ENCODE data around the gene CTNNBL1.

CTNNBL1 gene

DNA sequence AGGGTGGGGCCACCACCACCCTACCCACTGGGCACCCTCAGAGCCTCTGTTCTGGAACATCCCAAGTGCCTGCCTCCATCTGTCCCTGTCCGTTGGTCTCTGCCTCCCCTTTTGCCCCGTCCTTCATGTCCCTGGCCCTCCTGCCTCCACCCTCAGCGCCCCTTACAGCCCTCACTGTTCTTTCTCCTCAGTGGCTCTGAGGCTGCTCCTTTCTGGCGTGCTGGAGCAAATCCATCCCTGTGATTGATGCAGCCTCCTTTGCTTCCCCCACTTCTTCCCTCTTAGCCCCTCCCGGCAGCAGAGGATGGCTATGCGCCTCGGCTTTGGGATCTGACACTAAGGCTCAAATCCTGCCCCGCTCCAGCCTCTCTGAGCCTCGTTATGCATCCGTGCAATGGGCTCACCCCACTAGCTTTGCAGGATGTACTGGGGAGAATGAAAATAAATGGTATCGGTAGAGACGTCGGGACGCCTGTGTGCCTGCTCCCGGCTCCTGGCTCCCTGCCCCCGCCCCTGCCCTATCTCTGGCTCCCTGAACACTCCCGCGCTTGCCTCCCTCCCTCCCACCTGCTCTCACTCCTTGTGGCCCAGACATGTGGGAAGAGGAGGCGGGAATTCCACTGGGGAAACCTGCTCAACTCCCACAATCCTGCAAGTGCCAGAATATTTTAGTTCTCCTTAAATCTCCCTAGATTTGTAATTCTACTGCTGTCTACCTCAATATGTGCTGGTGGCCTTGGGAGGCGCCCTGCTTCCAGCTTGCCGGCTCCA, 222.2 kb downstream of the CTNNBL1 start:
- DNase-seq (ENCODE audit: low spot score): no peak

DNA sequence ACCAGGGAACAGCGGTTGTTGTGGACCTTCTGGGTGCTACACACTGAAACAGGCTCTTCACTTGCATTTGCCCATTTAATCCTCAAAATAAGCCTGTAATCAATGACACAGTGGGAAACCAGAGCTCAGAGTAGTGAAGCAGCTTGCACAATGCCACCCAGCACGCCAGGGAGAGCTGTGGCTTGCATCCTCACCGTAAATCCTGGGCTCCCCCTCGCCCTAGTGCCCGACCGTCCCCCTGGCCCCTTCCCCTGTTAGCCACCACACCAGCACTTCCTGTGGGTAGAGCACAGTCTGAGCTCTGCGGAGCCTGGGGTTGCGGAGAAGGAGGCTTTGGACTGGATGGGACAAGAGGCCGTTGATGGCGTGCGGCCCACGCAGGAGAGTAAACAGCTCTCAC, 223.6 kb downstream of the CTNNBL1 start:
- no peak for DNase-seq (ENCODE audit: low spot score)

DNA sequence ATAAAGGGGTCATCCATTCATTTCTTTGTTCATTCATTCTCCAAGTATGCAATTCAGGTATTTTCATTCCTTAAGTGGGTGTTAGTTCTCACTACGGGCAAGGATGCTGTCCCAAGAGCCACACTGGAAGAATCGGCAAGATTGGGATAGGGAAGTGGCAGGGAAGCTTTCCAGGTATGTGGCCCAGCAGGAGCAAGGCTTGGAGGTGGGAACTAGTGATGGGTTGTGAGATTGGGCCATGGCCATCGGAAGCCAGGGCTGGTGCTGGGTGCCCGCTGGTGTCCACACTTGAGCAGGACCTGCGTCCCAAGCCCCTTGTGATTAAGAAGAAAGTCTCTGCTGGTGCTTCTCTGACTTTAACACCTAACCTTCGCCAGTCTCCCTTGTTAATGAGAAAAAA, 224.2 kb downstream of the CTNNBL1 start:
- no peak for DNase-seq (ENCODE audit: low spot score)

DNA sequence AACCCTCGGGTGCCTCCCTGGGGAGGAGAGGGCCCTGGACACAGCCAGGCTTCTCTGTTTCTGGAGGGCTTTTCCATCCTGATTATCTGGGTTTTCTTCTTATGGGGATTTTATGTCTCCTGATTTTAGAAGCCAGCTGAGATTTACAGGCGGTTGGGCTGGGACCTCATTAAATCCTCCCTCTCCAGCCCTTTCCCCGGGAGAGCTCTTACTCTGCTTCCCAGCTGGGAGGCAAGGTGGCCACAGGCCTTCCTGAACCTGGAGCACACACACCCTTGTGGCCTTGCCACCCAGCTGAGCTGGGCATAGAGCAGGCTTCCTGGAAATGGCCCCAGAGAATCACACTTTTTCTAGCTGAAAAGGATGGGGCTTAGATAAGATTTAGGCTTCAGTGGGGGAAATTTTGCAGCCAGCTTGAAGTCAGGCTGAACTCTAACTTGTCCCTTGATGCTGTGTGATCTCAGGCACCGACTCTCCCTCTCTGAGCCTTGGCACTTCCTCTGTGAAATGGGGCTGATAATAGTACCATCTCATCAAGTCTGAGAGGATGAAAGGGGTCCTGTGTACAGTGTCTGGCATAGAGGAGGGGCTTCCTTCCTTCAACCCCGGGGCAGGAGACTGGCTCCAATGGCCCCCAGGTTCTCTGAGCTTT, 225.7 kb downstream of the CTNNBL1 start:
- no peak for DNase-seq (ENCODE audit: low spot score)

DNA sequence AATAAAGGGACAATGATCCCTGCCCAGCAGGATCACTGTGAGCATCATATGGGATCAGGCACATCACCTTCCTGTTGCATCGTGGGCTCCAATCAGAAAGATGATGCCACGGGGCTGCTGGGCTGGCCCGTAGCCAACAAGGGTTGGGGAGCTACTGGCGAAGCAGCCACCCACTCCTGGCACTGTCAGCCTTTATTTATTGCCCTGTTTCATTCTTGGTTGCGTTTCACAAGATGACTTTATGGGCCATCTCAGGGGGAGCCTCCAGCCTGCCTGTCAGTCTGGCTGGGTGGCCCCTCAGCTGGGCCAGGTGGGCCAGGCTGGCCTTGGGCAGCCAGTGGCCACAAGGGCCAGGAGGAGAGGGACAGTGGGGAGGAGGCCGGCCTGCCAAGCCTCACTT, 226.4 kb downstream of the CTNNBL1 start:
- DNase-seq (ENCODE audit: low spot score): no peak

DNA sequence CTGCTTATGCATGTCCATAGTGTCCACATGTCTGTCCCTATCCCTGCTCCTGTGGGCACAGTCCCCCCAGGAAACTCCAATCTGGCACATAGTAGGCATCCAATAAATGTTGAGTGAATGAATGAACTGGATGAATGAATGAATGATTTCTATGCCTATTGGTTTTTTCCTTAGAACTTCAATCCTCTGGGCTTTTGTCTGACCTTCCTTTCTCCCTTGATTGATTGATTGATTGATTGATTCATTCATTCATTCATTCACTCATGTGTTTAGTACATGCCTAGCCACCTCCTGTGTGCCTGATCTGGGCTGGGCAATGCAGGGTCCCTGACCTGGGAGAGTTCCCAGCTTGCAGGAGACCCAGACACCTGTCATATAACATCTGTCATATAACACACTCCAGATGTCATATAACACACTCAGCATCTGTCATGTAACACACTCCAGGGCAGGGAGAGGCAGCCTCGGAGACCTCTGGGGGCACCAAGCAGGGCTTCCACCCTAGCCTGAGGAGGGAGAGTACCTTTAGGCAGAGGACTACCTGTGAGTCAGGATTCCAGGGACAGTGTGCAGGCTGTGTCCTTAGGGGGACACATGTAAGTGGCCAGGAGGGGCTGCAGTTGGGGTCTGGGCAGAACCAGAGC, 227.0 kb downstream of the CTNNBL1 start:
- no peak for DNase-seq (ENCODE audit: low spot score)

DNA sequence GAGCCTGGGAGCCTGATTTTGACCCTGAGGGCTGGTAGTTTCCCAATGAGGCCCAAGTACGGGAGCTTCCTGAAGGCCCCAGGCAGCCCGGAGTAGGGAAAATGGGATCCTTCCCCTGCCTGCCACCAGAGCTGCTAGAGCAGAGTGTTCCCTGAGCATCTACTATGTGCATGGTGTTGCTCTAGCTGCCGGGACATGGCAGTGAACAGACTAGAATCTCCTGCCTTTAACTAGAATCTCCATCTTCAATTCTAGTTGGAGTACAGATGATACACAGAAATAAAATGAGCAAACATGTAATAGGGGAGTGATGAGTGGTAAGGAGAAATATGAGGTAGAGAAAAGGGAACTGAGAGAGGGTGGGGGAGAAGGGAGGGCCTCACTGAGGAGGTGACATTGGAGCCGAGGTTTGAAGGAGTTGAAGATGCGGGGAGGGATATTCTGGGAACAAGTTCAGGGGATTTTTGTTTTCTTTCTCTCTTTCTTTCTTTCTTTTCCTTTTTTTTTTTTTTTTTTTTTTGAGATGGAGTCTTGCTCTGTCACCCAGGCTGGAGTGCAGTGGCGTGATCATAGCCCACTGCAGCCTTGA, 227.6 kb downstream of the CTNNBL1 start:
- no peak for DNase-seq (ENCODE audit: low spot score)
